Measurements from ENCODE around the gene FXR2. TPM values are rescaled to one million over a fixed set of nuclear protein-coding genes. Genes with fewer than 3 reads are reported as not detected.

Gene FXR2
- total RNA-seq, 1 experiment from 2014 or later: 36.4 TPM

DNA sequence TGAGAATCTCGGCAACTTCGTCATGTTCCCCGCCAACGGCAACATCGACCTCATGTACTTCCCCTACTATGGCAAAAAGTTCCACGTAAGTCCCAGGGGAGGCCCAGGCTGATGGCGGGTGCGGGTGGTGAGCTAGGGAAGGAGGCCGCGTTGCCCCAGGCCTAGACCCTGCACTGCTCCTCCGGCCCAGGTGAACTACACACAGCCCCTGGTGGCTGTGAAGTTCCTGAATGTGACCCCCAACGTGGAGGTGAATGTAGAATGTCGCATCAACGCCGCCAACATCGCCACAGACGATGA, 40.8 kb upstream of the FXR2 start:
- Histone ChIP-seq H3K23ac (ENCODE audit: insufficient read length, low read depth, low read length) (no peak overlapping the region), H2BK20ac (ENCODE audit: low read depth, low read length, poor library complexity, severe bottlenecking) (no peak overlapping the region), H3K27me3 (ENCODE audit: insufficient read depth, low read length) (no peaks in the 10 kb centered on the region; the same call in 1 of the 2 replicates), H2BK5ac (ENCODE audit: insufficient read length, low read length) (no peak overlapping the region), H2BK120ac (ENCODE audit: low read depth, low read length, poor library complexity, severe bottlenecking) (no peak overlapping the region), H4K20me1 (ENCODE audit: control insufficient read depth, insufficient read depth, insufficient read length) (no peaks in the 10 kb centered on the region), H2BK12ac (ENCODE audit: insufficient read length, low read depth, low read length) (no peak overlapping the region), H3K9me3 (ENCODE audit: control insufficient read depth, low read depth, low read length) (no peaks in the 10 kb centered on the region), H3K18ac (ENCODE audit: insufficient read length, low read depth, low read length) (no peak overlapping the region), H3K23me2 (ENCODE audit: insufficient read length, low read depth, low read length, poor library complexity, severe bottlenecking) (peaks cover 16% of the 10 kb centered on the region), H3K27ac (ENCODE audit: insufficient read length, low read depth, low read length) (no peak overlapping the region), H2AFZ (ENCODE audit: low read length) (no peak overlapping the region), H3K4me2 (ENCODE audit: insufficient read depth, insufficient read length, low read length) (no peak overlapping the region), H3K79me1 (ENCODE audit: insufficient read depth, low read depth, low read length, poor library complexity, severe bottlenecking) (no peaks in the 10 kb centered on the region), H4K8ac (replicated peaks; ENCODE audit: insufficient read length, low read depth, low read length) (no peak overlapping the region), H3T11ph (ENCODE audit: low read length) (no peak overlapping the region), H3K9ac (ENCODE audit: extremely low read depth, insufficient read length, low read length) (no peak overlapping the region), H3K56ac (ENCODE audit: insufficient read length, low read depth, low read length) (no peak overlapping the region), H3K79me2 (ENCODE audit: insufficient read depth, low read length) (no peaks in the 10 kb centered on the region), H4K5ac (ENCODE audit: insufficient read length, low read depth, low read length) (no peak overlapping the region), H4K91ac (ENCODE audit: insufficient read length, low read depth, low read length) (no peak overlapping the region), H2AK5ac (ENCODE audit: insufficient read length, low read length) (no peak overlapping the region), H3K4me1 (ENCODE audit: insufficient read depth, low read length) (peaks cover 8% of the 10 kb centered on the region; the same call in 1 of the 2 replicates), H3K4ac (ENCODE audit: low read depth, low read length) (no peak overlapping the region), H2BK15ac (ENCODE audit: low read depth, low read length) (no peak overlapping the region), H3K14ac (ENCODE audit: insufficient read depth, low read length) (no peak overlapping the region)
- Mint-ChIP-seq H3K9me3 (peaks cover 0 to 3% of the 10 kb centered on the region in 2 experiments; a peak in 1 of 5 replicates), H3K27ac (no peak overlapping the region), H3K4me3 (no peak overlapping the region), H3K4me1 (peaks cover 36 to 50% of the 10 kb centered on the region in 2 experiments), H3K36me3 (ENCODE audit: insufficient read depth in 1 of 3, low read depth in 3 of 3) (peaks cover 7 to 33% (median 10%) of the 10 kb centered on the region in 3 experiments; a peak in 6 of 7 replicates), H3K27me3 (ENCODE audit: low read depth) (peaks cover 36% of the 10 kb centered on the region)
- TF ChIP-seq, protein P1, sequence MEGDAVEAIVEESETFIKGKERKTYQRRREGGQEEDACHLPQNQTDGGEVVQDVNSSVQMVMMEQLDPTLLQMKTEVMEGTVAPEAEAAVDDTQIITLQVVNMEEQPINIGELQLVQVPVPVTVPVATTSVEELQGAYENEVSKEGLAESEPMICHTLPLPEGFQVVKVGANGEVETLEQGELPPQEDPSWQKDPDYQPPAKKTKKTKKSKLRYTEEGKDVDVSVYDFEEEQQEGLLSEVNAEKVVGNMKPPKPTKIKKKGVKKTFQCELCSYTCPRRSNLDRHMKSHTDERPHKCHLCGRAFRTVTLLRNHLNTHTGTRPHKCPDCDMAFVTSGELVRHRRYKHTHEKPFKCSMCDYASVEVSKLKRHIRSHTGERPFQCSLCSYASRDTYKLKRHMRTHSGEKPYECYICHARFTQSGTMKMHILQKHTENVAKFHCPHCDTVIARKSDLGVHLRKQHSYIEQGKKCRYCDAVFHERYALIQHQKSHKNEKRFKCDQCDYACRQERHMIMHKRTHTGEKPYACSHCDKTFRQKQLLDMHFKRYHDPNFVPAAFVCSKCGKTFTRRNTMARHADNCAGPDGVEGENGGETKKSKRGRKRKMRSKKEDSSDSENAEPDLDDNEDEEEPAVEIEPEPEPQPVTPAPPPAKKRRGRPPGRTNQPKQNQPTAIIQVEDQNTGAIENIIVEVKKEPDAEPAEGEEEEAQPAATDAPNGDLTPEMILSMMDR (conservative IDR thresholded peaks at IDR 0.05): no peak
- DNase-seq: no peak
- no CpG with 5 or more reads among the region's 17 CpGs for WGBS (ENCODE audit: extremely low coverage, insufficient read length, low lambda C conversion rate)

Measured in H9 (cell line).